Ovary (tissue), 9 donors: ENCODE measurements around the gene NOTCH1. TPM values are rescaled to one million over a fixed set of nuclear protein-coding genes. Genes with fewer than 3 reads are reported as not detected.

Experiments used
- DNase-seq, 5 donors: peaks; one replicate each; pipeline ENCODE4 v3.0.0-alpha.2; 2019 to 2020
- H3K27ac ChIP-seq, 2 donors: fragments of 200-600 bp; one replicate each; pipeline versions ENCODE4 v1.5.1 to v1.8.0; 2019 to 2022
- H3K27me3 ChIP-seq: fragments of 200-600 bp; one replicate; pipeline ENCODE4 v1.8.0; 2022
- H3K36me3 ChIP-seq: fragments of 200-600 bp; sonication (generic); one replicate; pipeline ENCODE4 v1.5.1; 2019
- H3K4me1 ChIP-seq: one replicate; pipeline ENCODE4 v1.8.1; 2013; ENCODE audit warnings: mild to moderate bottlenecking, moderate library complexity; ENCODE audit not compliant: insufficient read depth
- H3K4me3 ChIP-seq: fragments of 200-600 bp; sonication (generic); one replicate; pipeline ENCODE4 v1.5.1; 2017
- H3K9me3 ChIP-seq, 2 donors: fragments of 200-600 bp in 1 of 2; sonication (generic) in 1 of 2; one replicate each; pipeline versions ENCODE4 v1.5.1 to v1.8.1; 2013 to 2019; ENCODE audit warnings: mild to moderate bottlenecking in 1 of 2, moderate library complexity in 1 of 2
- CTCF ChIP-seq, 3 donors: fragments of 450-650 bp in 2 of 3; fragments of 200-600 bp in 1 of 3; IDR thresholded peaks; one replicate each; pipeline versions ENCODE4 v1.5.1 to v1.8.0; 2016 to 2022; ENCODE audit warnings: antibody characterized with exemption in 3 of 3, mild to moderate bottlenecking in 1 of 3
- EP300 ChIP-seq: sonication (generic); formaldehyde crosslinking; IDR thresholded peaks from one replicate; pipeline ENCODE4 v1.6.1; 2017; ENCODE audit warnings: antibody characterized with exemption
- POLR2A ChIP-seq: fragments of 450-650 bp; IDR thresholded peaks from one replicate; pipeline ENCODE4 v1.6.1; 2017; ENCODE audit warnings: antibody characterized with exemption, mild to moderate bottlenecking, moderate library complexity
- WGBS, 3 donors: extraction: QIAGEN DNeasy Blood & Tissue Kit in 1 of 3; methylation state at CpG; one replicate each; pipeline versions ENCODE4 v1.1.5 to v1.1.7; 2013 to 2017; 5-methylcytosine and 5-hydroxymethylcytosine counted together
- intact Hi-C, 4 donors: fragments of 100-400 bp; cut with DNase I; formaldehyde crosslinking; loops; one replicate each; pipeline versions ENCODE4 v1.11.0 to v1.15.1; 2022 to 2023
- polyA plus RNA-seq, 2 donors: library from polyadenylated mRNA; stranded (reverse); fragments of 200-250 nt in 1 of 2; fragments of 350-450 nt in 1 of 2; fragmentation: Illumina TruSeq in 1 of 2; extraction: RNeasy Lipid Tissue Mini Kit (QIAGEN cat#74804) in 1 of 2; gene quantifications; one replicate each; pipeline ENCODE4 v1.2.3, GENCODE V29; 2013 to 2014
- total RNA-seq, 7 donors: library from RNA; depleted of rRNA in 2 of 7; stranded (reverse); fragments of >200 nt in 2 of 7; fragmentation: NEBNext Ultra II Directional in 3 of 7; extraction: Animal tissue kit (Norgen Biotek cat#: 25700) in 3 of 7; gene quantifications; one replicate each; pipeline versions ENCODE4 v1.1.0 to v1.2.4, GENCODE V29; 2016 to 2023
- donor health status: DM: no; HTN: no; CAD: no; lungs with moderate emphysema.
- donor health status: DM: no; HTN: no; CAD: no.
- donor health status: Bipolar disorder and iron deficiency.
- donor health status: DM: yes; HTN: yes; CAD: no.
- donor health status: DM: no; HTN: no; CAD: no.
- donor health status: DM: yes; HTN: yes; CAD: no.

Gene NOTCH1
- total and polyA plus RNA-seq, 9 donors = 2.5 to 30.9 (median 17.1) TPM

GRCh38 chr9:136578915-136579649, 33.2 kb upstream of the NOTCH1 start:
- no peaks in the 10 kb centered on the region for H3K9me3 ChIP-seq
- WGBS, 3 donors = 72 to 77% (median 74%) methylated on average over 15 of the region's 15 CpGs
- H3K4me1 ChIP-seq = no peaks in the 10 kb centered on the region
- H3K27ac ChIP-seq = no peak overlapping the region
- intact Hi-C loops = no loop called here
- no peaks in the 10 kb centered on the region for H3K27me3 ChIP-seq
- H3K4me3 ChIP-seq = no peak overlapping the region
- TF ChIP-seq POLR2A (no peak), CTCF (IDR thresholded peaks at IDR 0.05) (no peak), EP300 (no peak)
- no peaks in the 10 kb centered on the region for H3K36me3 ChIP-seq
- peak in 1 of 5 donors; percentile 49 for DNase-seq

- no peak for TF ChIP-seq EP300
- no peak for TF ChIP-seq POLR2A
- TF ChIP-seq CTCF (IDR thresholded peaks at IDR 0.05) = no peak
- Histone ChIP-seq H3K36me3 (no peaks in the 10 kb centered on the region), H3K4me1 (no peaks in the 10 kb centered on the region), H3K4me3 (no peak overlapping the region), H3K27ac (no peak overlapping the region), H3K27me3 (no peaks in the 10 kb centered on the region), H3K9me3 (no peaks in the 10 kb centered on the region)
- intact Hi-C loops = no loop called here
- no peak for DNase-seq
- WGBS, 3 donors = 50 to 64% (median 58%) methylated on average over 7 of the region's 7 CpGs
Observed at GRCh38 chr9:136578626-136578914, 32.7 kb upstream of the NOTCH1 start.

- H3K4me1 ChIP-seq = no peaks in the 10 kb centered on the region
- intact Hi-C loops = no loop called here
- WGBS, 3 donors = 78 to 85% (median 80%) methylated on average over 25 to 27 of the region's 27 CpGs
Observed at GRCh38 chr9:136577941-136578625, 32.2 kb upstream of the NOTCH1 start.

GRCh38 chr9:136576269-136576626, 30.4 kb upstream of the NOTCH1 start:
- Histone ChIP-seq H3K4me3 (no peak overlapping the region), H3K27ac (no peak overlapping the region)

More at GRCh38 chr9:136577941-136578625, 32.2 kb upstream of the NOTCH1 start:
- Histone ChIP-seq H3K9me3 (no peaks in the 10 kb centered on the region), H3K27me3 (no peaks in the 10 kb centered on the region), H3K27ac (no peak overlapping the region), H3K4me3 (no peak overlapping the region), H3K36me3 (no peaks in the 10 kb centered on the region)
- TF ChIP-seq CTCF (IDR thresholded peaks at IDR 0.05) (no peak), POLR2A (no peak), EP300 (no peak)
- no peak for DNase-seq

More at GRCh38 chr9:136576269-136576626, 30.4 kb upstream of the NOTCH1 start:
- intact Hi-C loops = no loop called here
- DNase-seq = no peak
- no peaks in the 10 kb centered on the region for H3K9me3 ChIP-seq
- TF ChIP-seq CTCF (IDR thresholded peaks at IDR 0.05) (no peak), EP300 (no peak), POLR2A (no peak)
- H3K36me3 ChIP-seq = no peaks in the 10 kb centered on the region
- WGBS, 3 donors = 71 to 78% (median 76%) methylated on average over 8 of the region's 8 CpGs
- no peaks in the 10 kb centered on the region for H3K27me3 ChIP-seq
- no peaks in the 10 kb centered on the region for H3K4me1 ChIP-seq
